Skeletal muscle tissue (tissue), 4 donors: ENCODE data around the gene C9orf152. TPM values are rescaled to one million over a fixed set of nuclear protein-coding genes. Genes with fewer than 3 reads are reported as not detected.

Source experiments
- H3K27ac ChIP-seq: one replicate; pipeline ENCODE4 v1.7.0; 2013; ENCODE audit warnings: mild to moderate bottlenecking, low read depth, low read length, inconsistent platforms
- H3K27me3 ChIP-seq, 3 donors: one replicate each; pipeline ENCODE4 v1.7.0; 2013; ENCODE audit warnings: low read length in 3 of 3; ENCODE audit not compliant: control insufficient read depth in 3 of 3, insufficient read depth in 3 of 3
- H3K36me3 ChIP-seq, 3 donors: one replicate each; pipeline ENCODE4 v1.7.0; 2013; ENCODE audit warnings: low read length in 3 of 3; ENCODE audit not compliant: control insufficient read depth in 3 of 3, insufficient read depth in 3 of 3
- H3K4me1 ChIP-seq, 3 donors: one replicate each; pipeline ENCODE4 v1.7.0; 2013; ENCODE audit warnings: low read length in 3 of 3, mild to moderate bottlenecking in 3 of 3; ENCODE audit not compliant: control insufficient read depth in 3 of 3, insufficient read depth in 3 of 3
- H3K4me3 ChIP-seq, 3 donors: one replicate each; pipeline ENCODE4 v1.7.0; 2013; ENCODE audit warnings: low read length in 3 of 3
- H3K9ac ChIP-seq, 3 donors: one replicate each; pipeline ENCODE4 v1.7.0; 2013; ENCODE audit warnings: low read length in 3 of 3, mild to moderate bottlenecking in 3 of 3, moderate library complexity in 2 of 3, low read depth in 1 of 3
- H3K9me3 ChIP-seq, 3 donors: one replicate each; pipeline ENCODE4 v1.7.0; 2013; ENCODE audit warnings: low read length in 3 of 3; ENCODE audit not compliant: control insufficient read depth in 3 of 3
- total RNA-seq: library from RNA; depleted of rRNA; stranded (reverse); fragments of >200 nt; gene quantifications from one replicate; pipeline ENCODE4 v1.2.3, GENCODE V29; 2014
- donor health status: Osteomylitis.

The C9orf152 gene
- total RNA-seq, 1 donor from 2014 or later: not detected

- Histone ChIP-seq H3K36me3 (peaks cover 4 to 30% (median 26%) of the 10 kb centered on the region in 3 donors), H3K4me1 (peaks cover 6 to 7% (median 6%) of the 10 kb centered on the region in 3 donors), H3K9me3 (no peaks in the 10 kb centered on the region), H3K9ac (no peak overlapping the region), H3K4me3 (no peak overlapping the region), H3K27ac (no peak overlapping the region), H3K27me3 (no peaks in the 10 kb centered on the region)
Observed at GRCh38 chr9:110251212-110251611, 43.3 kb upstream of the C9orf152 start.

- no peaks in the 10 kb centered on the region for H3K27me3 ChIP-seq
- H3K9ac ChIP-seq: no peak overlapping the region
- peaks cover 4 to 35% (median 28%) of the 10 kb centered on the region in 3 donors for H3K36me3 ChIP-seq
- H3K27ac ChIP-seq: no peak overlapping the region
- no peak overlapping the region for H3K4me3 ChIP-seq
- no peaks in the 10 kb centered on the region for H3K9me3 ChIP-seq
- H3K4me1 ChIP-seq: peaks cover 0 to 1% (median 1%) of the 10 kb centered on the region in 3 donors
Observed at GRCh38 chr9:110249603-110250002, 41.6 kb upstream of the C9orf152 start.

GRCh38 chr9:110248361-110248760 lies 40.4 kb upstream of the C9orf152 start:
- H3K4me3 ChIP-seq: no peak overlapping the region
- no peaks in the 10 kb centered on the region for H3K27me3 ChIP-seq
- H3K36me3 ChIP-seq: peaks cover 4 to 43% (median 34%) of the 10 kb centered on the region in 3 donors
- no peaks in the 10 kb centered on the region for H3K4me1 ChIP-seq
- H3K9ac ChIP-seq: no peak overlapping the region
- H3K27ac ChIP-seq: no peak overlapping the region
- no peaks in the 10 kb centered on the region for H3K9me3 ChIP-seq

- H3K9ac ChIP-seq: no peak overlapping the region
Observed at GRCh38 chr9:110246214-110246613, 38.3 kb upstream of the C9orf152 start.

GRCh38 chr9:110244616-110245015 lies 36.7 kb upstream of the C9orf152 start:
- Histone ChIP-seq H3K27ac (no peak overlapping the region), H3K9me3 (no peaks in the 10 kb centered on the region), H3K27me3 (no peaks in the 10 kb centered on the region), H3K4me1 (no peaks in the 10 kb centered on the region), H3K4me3 (no peak overlapping the region), H3K36me3 (peaks cover 4 to 42% (median 29%) of the 10 kb centered on the region in 3 donors), H3K9ac (no peak overlapping the region)

More at GRCh38 chr9:110246214-110246613, 38.3 kb upstream of the C9orf152 start:
- H3K27ac ChIP-seq: no peak overlapping the region
- H3K4me1 ChIP-seq: no peaks in the 10 kb centered on the region
- H3K27me3 ChIP-seq: no peaks in the 10 kb centered on the region
- H3K4me3 ChIP-seq: no peak overlapping the region
- H3K9me3 ChIP-seq: no peaks in the 10 kb centered on the region
- H3K36me3 ChIP-seq: peaks cover 4 to 52% (median 37%) of the 10 kb centered on the region in 3 donors

- no peaks in the 10 kb centered on the region for H3K4me1 ChIP-seq
- H3K9ac ChIP-seq: no peak overlapping the region
- peaks cover 0 to 29% (median 13%) of the 10 kb centered on the region in 3 donors for H3K36me3 ChIP-seq
- no peaks in the 10 kb centered on the region for H3K27me3 ChIP-seq
- no peak overlapping the region for H3K27ac ChIP-seq
- no peak overlapping the region for H3K4me3 ChIP-seq
- H3K9me3 ChIP-seq: no peaks in the 10 kb centered on the region
Observed at GRCh38 chr9:110241858-110242321, 33.9 kb upstream of the C9orf152 start.

GRCh38 chr9:110241260-110241857 lies 33.4 kb upstream of the C9orf152 start:
- peaks cover 0 to 23% (median 11%) of the 10 kb centered on the region in 3 donors for H3K36me3 ChIP-seq
- no peak overlapping the region for H3K27ac ChIP-seq
- no peak overlapping the region for H3K4me3 ChIP-seq
- H3K9ac ChIP-seq: no peak overlapping the region
- no peaks in the 10 kb centered on the region for H3K9me3 ChIP-seq
- H3K27me3 ChIP-seq: no peaks in the 10 kb centered on the region
- H3K4me1 ChIP-seq: no peaks in the 10 kb centered on the region

GRCh38 chr9:110240198-110240597 lies 32.2 kb upstream of the C9orf152 start:
- Histone ChIP-seq H3K27ac (no peak overlapping the region), H3K9ac (no peak overlapping the region), H3K36me3 (peaks cover 0 to 19% (median 11%) of the 10 kb centered on the region in 3 donors), H3K4me1 (no peaks in the 10 kb centered on the region), H3K9me3 (no peaks in the 10 kb centered on the region), H3K4me3 (no peak overlapping the region), H3K27me3 (no peaks in the 10 kb centered on the region)

GRCh38 chr9:110228321-110228720 lies 20.4 kb upstream of the C9orf152 start:
- H3K9ac ChIP-seq: no peak overlapping the region
- H3K9me3 ChIP-seq: no peaks in the 10 kb centered on the region
- no peaks in the 10 kb centered on the region for H3K27me3 ChIP-seq
- H3K27ac ChIP-seq: no peak overlapping the region
- no peaks in the 10 kb centered on the region for H3K36me3 ChIP-seq
- H3K4me1 ChIP-seq: no peaks in the 10 kb centered on the region
- H3K4me3 ChIP-seq: no peak overlapping the region

GRCh38 chr9:110224583-110224982 lies 16.6 kb upstream of the C9orf152 start:
- no peak overlapping the region for H3K27ac ChIP-seq
- no peaks in the 10 kb centered on the region for H3K9me3 ChIP-seq
- H3K27me3 ChIP-seq: no peaks in the 10 kb centered on the region
- no peak overlapping the region for H3K9ac ChIP-seq
- H3K4me3 ChIP-seq: no peak overlapping the region
- H3K36me3 ChIP-seq: no peaks in the 10 kb centered on the region
- no peaks in the 10 kb centered on the region for H3K4me1 ChIP-seq
